Ovary (tissue), 9 donors: Measurements from ENCODE around the gene VASP. TPM values are rescaled to one million over a fixed set of nuclear protein-coding genes. Genes with fewer than 3 reads are reported as not detected.

Source experiments
- DNase-seq, 5 donors: peaks; one replicate each; pipeline ENCODE4 v3.0.0-alpha.2; 2019 to 2020
- H3K27ac ChIP-seq, 2 donors: fragments of 200-600 bp; one replicate each; pipeline versions ENCODE4 v1.5.1 to v1.8.0; 2019 to 2022
- H3K27me3 ChIP-seq: fragments of 200-600 bp; one replicate; pipeline ENCODE4 v1.8.0; 2022
- H3K36me3 ChIP-seq: fragments of 200-600 bp; sonication (generic); one replicate; pipeline ENCODE4 v1.5.1; 2019
- H3K4me1 ChIP-seq: one replicate; pipeline ENCODE4 v1.8.1; 2013; ENCODE audit warnings: mild to moderate bottlenecking, moderate library complexity; ENCODE audit not compliant: insufficient read depth
- H3K4me3 ChIP-seq: fragments of 200-600 bp; sonication (generic); one replicate; pipeline ENCODE4 v1.5.1; 2017
- H3K9me3 ChIP-seq, 2 donors: fragments of 200-600 bp in 1 of 2; sonication (generic) in 1 of 2; one replicate each; pipeline versions ENCODE4 v1.5.1 to v1.8.1; 2013 to 2019; ENCODE audit warnings: mild to moderate bottlenecking in 1 of 2, moderate library complexity in 1 of 2
- CTCF ChIP-seq, 3 donors: fragments of 450-650 bp in 2 of 3; fragments of 200-600 bp in 1 of 3; IDR thresholded peaks; one replicate each; pipeline versions ENCODE4 v1.5.1 to v1.8.0; 2016 to 2022; ENCODE audit warnings: antibody characterized with exemption in 3 of 3, mild to moderate bottlenecking in 1 of 3
- EP300 ChIP-seq: sonication (generic); formaldehyde crosslinking; IDR thresholded peaks from one replicate; pipeline ENCODE4 v1.6.1; 2017; ENCODE audit warnings: antibody characterized with exemption
- POLR2A ChIP-seq: fragments of 450-650 bp; IDR thresholded peaks from one replicate; pipeline ENCODE4 v1.6.1; 2017; ENCODE audit warnings: antibody characterized with exemption, mild to moderate bottlenecking, moderate library complexity
- WGBS, 3 donors: extraction: QIAGEN DNeasy Blood & Tissue Kit in 1 of 3; methylation state at CpG; one replicate each; pipeline versions ENCODE4 v1.1.5 to v1.1.7; 2013 to 2017; 5-methylcytosine and 5-hydroxymethylcytosine counted together
- intact Hi-C, 4 donors: fragments of 100-400 bp; cut with DNase I; formaldehyde crosslinking; loops; one replicate each; pipeline versions ENCODE4 v1.11.0 to v1.15.1; 2022 to 2023
- polyA plus RNA-seq, 2 donors: library from polyadenylated mRNA; stranded (reverse); fragments of 200-250 nt in 1 of 2; fragments of 350-450 nt in 1 of 2; fragmentation: Illumina TruSeq in 1 of 2; extraction: RNeasy Lipid Tissue Mini Kit (QIAGEN cat#74804) in 1 of 2; gene quantifications; one replicate each; pipeline ENCODE4 v1.2.3, GENCODE V29; 2013 to 2014
- total RNA-seq, 7 donors: library from RNA; depleted of rRNA in 2 of 7; stranded (reverse); fragments of >200 nt in 2 of 7; fragmentation: NEBNext Ultra II Directional in 3 of 7; extraction: Animal tissue kit (Norgen Biotek cat#: 25700) in 3 of 7; gene quantifications; one replicate each; pipeline versions ENCODE4 v1.1.0 to v1.2.4, GENCODE V29; 2016 to 2023
- donor health status: DM: no; HTN: no; CAD: no; lungs with moderate emphysema.
- donor health status: DM: no; HTN: no; CAD: no.
- donor health status: Bipolar disorder and iron deficiency.
- donor health status: DM: yes; HTN: yes; CAD: no.
- donor health status: DM: no; HTN: no; CAD: no.
- donor health status: DM: yes; HTN: yes; CAD: no.

Gene VASP
- total and polyA plus RNA-seq, 9 donors = 15.7 to 83.2 (median 49.0) TPM

GRCh38 chr19:45564131-45564780, 57.0 kb downstream of the VASP start:
- TF ChIP-seq POLR2A (no peak), EP300 (no peak), CTCF (IDR thresholded peaks at IDR 0.05) (no peak)
- Histone ChIP-seq H3K4me1 (no peaks in the 10 kb centered on the region), H3K27me3 (no peaks in the 10 kb centered on the region), H3K36me3 (no peaks in the 10 kb centered on the region), H3K9me3 (no peaks in the 10 kb centered on the region), H3K27ac (no peak overlapping the region), H3K4me3 (no peak overlapping the region)
- intact Hi-C loops = no loop called here
- 81 to 83% (median 82%) methylated on average over 5 of the region's 5 CpGs for WGBS, 3 donors
- no peak for DNase-seq

GRCh38 chr19:45567609-45568008, 60.3 kb downstream of the VASP start:
- H3K27ac ChIP-seq = no peak overlapping the region
- H3K27me3 ChIP-seq = no peaks in the 10 kb centered on the region
- H3K9me3 ChIP-seq = no peaks in the 10 kb centered on the region
- TF ChIP-seq EP300 (no peak), CTCF (IDR thresholded peaks at IDR 0.05) (no peak), POLR2A (no peak)
- H3K4me1 ChIP-seq = no peaks in the 10 kb centered on the region
- no peak for DNase-seq
- no peak overlapping the region for H3K4me3 ChIP-seq
- intact Hi-C loops = no loop called here
- WGBS, 3 donors = 82 to 95% (median 94%) methylated on average over 2 of the region's 2 CpGs
- no peaks in the 10 kb centered on the region for H3K36me3 ChIP-seq

GRCh38 chr19:45568732-45569131, 61.5 kb downstream of the VASP start:
- TF ChIP-seq CTCF (IDR thresholded peaks at IDR 0.05) (no peak), EP300 (no peak), POLR2A (no peak)
- H3K4me3 ChIP-seq = no peak overlapping the region
- DNase-seq = no peak
- intact Hi-C loops = no loop called here
- no peaks in the 10 kb centered on the region for H3K4me1 ChIP-seq
- no peaks in the 10 kb centered on the region for H3K9me3 ChIP-seq
- H3K36me3 ChIP-seq = no peaks in the 10 kb centered on the region
- H3K27me3 ChIP-seq = no peaks in the 10 kb centered on the region
- no peak overlapping the region for H3K27ac ChIP-seq
- WGBS, 3 donors = 83 to 92% (median 92%) methylated on average over 3 of the region's 3 CpGs

GRCh38 chr19:45569619-45570421, 62.5 kb downstream of the VASP start:
- Histone ChIP-seq H3K36me3 (no peaks in the 10 kb centered on the region), H3K27me3 (no peaks in the 10 kb centered on the region), H3K4me3 (no peak overlapping the region), H3K4me1 (no peaks in the 10 kb centered on the region), H3K27ac (no peak overlapping the region), H3K9me3 (no peaks in the 10 kb centered on the region)
- intact Hi-C loops = loop anchor here in 1 of 4 donors (10.0 kb wide), 1 partner anchor 45 kb away; no protein-coding TSS in a partner anchor
- no peak for DNase-seq
- WGBS, 3 donors = 57 to 66% (median 60%) methylated on average over 15 of the region's 15 CpGs
- no peak for TF ChIP-seq EP300
- no peak for TF ChIP-seq CTCF (IDR thresholded peaks at IDR 0.05)
- no peak for TF ChIP-seq POLR2A
